Fibroblast of upper back skin (primary cell): Measurements from ENCODE around the gene MASP1.

Experiments
- DNase-seq: peaks from one replicate; pipeline ENCODE4 v3.0.0-alpha.2; 2013

Gene MASP1

GRCh38 chr3:187293516-187294430, 2.2 kb upstream of the MASP1 start:
- DNase-seq = peak; percentile 45

DNA sequence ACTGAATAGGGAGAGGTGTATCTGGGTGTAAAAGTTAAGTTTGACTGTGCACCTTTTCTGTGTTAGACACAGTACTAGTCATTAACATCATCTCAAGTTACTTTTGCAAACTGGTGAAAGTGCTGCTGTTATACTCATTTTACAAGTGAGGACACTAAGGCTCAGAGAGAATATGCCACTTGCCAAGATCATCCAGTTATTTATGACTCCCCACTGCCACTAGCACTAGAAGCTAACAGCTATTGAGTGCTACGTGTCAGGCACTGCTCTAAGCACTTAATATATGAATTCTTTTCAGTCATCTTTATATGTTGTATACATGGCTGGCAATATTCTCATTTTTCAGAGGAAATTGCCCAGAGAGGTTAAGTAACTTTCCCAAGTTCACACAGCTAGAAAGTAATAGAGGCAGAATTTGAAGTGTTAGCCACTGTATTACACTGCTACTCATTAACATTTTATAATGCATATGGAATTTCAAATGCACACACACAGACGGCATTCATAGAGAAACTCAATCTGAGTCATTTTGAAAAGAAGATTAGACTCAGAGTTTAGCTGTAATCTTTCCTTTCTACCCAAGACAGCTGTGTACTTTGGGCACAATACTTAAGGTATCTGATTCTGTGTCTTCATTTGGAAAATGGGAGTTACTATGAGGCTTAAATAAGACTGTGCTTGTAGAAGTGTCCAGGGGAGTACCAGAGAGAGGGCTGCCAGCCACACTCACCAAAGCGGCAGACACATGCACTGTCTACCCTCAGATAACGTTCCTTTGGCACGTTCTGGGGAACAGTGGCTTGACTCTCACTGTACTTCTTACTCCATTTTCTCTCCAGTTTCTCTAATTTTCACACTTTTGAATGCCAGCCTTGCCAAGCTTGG, 1.3 kb upstream of the MASP1 start:
- DNase-seq = peak; percentile 34

DNA sequence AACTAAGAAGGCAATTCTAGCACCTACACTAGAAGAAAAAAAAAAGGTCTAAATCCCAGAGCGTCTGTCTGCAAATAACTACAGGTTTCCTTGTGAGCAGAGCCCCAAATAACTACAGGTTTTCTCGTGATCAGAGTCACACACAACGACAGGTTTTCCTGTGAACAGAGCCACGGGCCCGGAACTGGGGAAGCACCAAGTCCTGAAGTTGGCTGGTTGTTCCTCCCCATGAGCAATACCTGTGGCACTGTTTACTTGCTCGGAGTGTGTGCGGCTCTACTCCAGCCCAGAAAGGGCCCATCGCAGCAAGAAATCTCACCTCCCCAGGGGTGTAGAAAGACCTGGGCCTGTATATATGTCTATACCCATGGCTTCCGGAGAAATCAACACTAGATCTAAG, 644 bp upstream of the MASP1 start:
- DNase-seq = no peak

GRCh38 chr3:187291001-187291511, 481 bp downstream of the MASP1 start:
- DNase-seq = peak; percentile 51

- DNase-seq = no peak
Observed at GRCh38 chr3:187290503-187290902, 1.0 kb downstream of the MASP1 start.

- no peak for DNase-seq
Observed at GRCh38 chr3:187288855-187289605, 2.5 kb downstream of the MASP1 start.

DNA sequence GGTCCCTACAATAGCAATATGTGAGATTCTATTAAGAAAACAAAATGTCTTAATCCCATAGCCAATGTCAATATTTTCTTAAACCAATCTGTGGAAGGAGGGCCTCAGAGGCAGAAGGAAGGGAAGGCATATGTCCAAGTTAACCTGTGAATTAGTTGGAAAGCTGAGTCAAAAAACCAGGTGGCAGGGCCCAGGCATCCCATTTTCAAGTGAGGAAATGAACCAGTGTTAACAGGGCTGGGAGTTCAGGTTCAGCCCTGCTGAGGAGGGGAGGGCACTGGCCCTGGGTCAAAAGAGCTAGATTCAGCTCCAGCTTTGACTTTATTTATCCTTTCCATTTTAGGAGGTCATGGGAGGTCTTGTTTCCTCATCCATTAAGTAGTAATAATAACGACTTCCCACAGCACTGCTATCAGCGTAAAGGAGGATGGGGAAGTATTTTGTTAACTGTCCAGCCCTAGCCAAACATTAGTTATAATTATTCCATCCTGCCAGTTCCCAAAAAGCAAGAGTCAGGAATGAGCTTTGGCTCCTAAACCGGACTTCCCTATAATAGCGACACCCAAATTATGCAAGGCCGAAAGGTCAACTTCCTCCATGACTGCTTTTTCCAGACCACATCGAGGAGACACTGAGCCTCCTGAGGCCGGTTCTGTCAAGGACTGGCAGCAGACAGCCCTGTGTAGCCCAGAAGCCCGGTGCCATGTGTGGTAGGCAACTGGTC, 3.2 kb downstream of the MASP1 start:
- DNase-seq = no peak

- DNase-seq = no peak
Observed at GRCh38 chr3:187287256-187287655, 4.3 kb downstream of the MASP1 start.

DNA sequence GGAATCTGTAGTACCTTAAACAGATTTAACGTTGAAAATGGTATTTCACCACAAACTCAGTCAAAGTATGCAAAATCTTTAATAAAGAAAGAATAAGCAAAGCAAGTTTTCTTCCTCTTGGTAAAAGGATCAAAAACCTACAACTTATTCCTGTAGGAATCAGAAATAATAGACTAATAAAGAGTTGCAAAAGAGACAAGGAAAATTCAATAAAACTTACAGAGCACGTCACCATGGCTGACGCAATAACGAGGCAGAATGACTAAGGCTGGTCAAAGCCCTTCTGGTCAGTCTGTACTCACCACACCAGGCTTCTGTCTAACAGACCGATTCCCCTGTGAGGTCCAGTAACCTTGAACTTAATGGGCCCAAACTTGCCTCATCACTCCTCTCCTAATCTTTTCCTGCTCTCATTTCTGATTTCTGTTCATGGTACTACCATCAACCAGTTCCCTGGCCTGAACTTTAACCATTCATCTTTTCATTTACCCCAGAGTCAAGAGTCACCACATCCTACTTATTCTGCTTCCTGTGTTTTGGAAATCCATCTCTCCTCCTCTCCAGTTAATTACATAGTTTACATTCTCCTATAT, 5.0 kb downstream of the MASP1 start:
- peak; percentile 69 for DNase-seq

DNA sequence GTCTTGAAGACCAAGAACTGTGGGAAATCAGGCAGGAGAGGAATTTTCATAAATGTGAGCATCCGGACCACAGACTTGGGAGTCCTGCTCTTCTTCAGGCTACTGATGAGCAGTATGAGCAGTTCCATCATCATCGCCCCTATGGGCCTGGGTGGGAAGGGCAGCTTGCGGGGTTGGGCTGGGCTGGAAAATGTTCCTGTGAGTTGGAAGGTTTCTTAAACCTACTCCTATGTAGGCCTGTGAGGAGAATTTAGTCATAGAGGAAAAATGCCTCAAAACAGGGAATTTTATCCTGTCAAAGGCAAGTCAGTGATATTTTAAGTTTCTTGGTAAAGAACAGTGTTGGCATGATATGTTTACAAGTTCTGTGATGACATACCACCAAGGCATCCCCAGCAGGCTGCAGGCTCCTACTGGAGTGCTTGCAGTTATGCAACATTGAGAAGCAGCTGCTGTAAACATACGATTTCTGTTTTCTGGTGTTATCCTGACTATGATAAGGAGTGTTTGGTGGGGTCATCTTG, 10.3 kb downstream of the MASP1 start:
- peak; percentile 82 for DNase-seq

DNA sequence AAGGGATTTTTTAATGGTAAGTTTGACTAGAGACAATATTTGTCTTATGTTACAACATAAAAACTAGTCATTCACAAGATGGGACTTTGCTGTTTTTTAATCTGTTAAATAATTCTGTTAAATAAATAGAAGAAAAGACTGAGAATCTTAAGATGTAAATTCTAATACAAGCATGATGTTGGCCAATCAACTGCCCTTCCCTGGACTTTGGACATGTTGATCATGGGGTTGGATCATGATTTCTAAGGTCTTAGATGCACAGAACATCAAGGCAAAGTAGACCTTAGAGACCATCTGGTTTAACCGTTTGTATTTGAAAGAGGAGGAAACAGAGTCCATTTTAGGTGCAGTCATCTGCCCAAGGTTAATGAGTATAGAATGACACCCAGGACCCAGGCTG, 10.9 kb downstream of the MASP1 start:
- DNase-seq = no peak

GRCh38 chr3:187277129-187277462, 14.4 kb downstream of the MASP1 start:
- no peak for DNase-seq

- no peak for DNase-seq
Observed at GRCh38 chr3:187276397-187277128, 15.0 kb downstream of the MASP1 start.

GRCh38 chr3:187274977-187275338, 16.6 kb downstream of the MASP1 start:
- DNase-seq = no peak

- no peak for DNase-seq
Observed at GRCh38 chr3:187274315-187274976, 17.1 kb downstream of the MASP1 start.

DNA sequence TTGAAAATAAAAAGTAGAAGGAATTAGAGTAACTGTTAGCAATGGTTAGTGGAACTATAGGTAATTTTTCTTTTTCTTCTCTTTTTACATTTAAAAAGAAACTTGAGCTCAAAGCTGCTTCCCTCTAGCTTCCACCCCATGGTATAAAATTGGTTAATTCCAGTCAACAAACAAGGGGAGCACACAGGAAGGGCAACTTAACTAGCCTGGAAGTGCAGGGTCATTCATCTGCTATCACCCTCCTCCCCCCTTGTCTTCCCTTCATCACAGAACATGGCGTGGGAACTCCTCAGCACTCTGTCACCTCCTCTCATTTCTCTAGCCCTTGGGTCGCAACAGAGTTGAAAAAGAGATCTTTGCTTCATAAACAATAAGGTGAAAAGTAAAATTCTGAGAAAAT, 20.0 kb downstream of the MASP1 start:
- no peak for DNase-seq

DNA sequence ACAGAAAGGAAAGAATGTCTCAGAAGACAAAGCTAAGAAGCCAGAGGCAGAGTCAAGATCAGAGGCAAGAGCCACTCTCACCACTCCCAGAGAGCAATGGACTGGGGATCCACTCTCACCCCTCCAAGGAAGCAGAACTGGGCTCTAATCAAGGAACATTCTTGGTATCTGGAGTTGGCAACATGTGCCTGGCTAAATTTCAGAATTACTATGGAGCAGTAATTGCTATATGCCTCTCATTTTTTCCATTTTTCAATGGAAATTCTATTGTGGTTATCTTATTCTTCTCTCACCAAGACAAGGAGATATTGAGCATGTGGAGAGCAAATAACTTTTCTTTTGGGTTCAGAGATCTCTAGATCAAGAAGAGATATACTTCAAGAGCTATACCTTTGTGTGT, 22.1 kb downstream of the MASP1 start:
- DNase-seq = no peak

- no peak for DNase-seq
Observed at GRCh38 chr3:187267306-187267705, 24.2 kb downstream of the MASP1 start.

- no peak for DNase-seq
Observed at GRCh38 chr3:187266691-187267090, 24.8 kb downstream of the MASP1 start.

DNA sequence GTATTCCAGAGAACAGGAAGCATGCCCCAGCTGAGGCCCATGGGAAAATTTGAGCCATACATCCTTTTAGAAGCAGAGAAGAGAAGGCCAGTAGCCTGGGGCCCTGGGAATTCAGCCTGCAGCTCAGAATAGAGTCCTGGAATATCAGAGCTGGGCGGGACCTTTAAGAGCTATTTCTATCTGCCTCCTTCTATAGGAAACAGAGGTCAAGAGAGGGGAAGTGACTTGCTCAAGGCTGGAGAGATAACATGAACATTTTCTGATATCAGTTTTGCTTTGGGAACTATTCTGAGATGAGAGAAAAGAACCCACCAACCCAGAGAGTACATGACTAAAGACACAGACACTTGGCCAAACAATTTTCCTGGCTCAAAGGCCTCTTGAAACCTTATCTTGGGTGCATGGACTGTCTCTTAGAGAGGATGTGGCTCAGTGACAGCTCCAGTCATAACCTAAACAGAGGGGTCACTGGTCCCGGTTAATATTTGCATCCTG, 26.0 kb downstream of the MASP1 start:
- DNase-seq = no peak
